HUES6 (cell line): ENCODE measurements around the gene CORO1C.
A peak's percentile ranks its signal among the peaks of the same experiment; 100 is the strongest.

ENCODE experiments used
- H3K27ac ChIP-seq: 2 replicates; pipeline ENCODE4 v1.7.0; 2013; ENCODE audit warnings: low read depth, mild to moderate bottlenecking, low read length, inconsistent platforms
- H3K27me3 ChIP-seq: 2 replicates; pipeline ENCODE4 v1.6.1; 2013; ENCODE audit warnings: low read length; ENCODE audit not compliant: control insufficient read depth, insufficient read depth
- H3K36me3 ChIP-seq: 2 replicates; pipeline ENCODE4 v1.6.1; 2013; ENCODE audit warnings: low read length; ENCODE audit not compliant: control insufficient read depth, insufficient read depth
- H3K4me1 ChIP-seq: 2 replicates; pipeline ENCODE4 v1.6.1; 2013; ENCODE audit warnings: low read length; ENCODE audit not compliant: control insufficient read depth, insufficient read depth
- H3K4me3 ChIP-seq: 2 replicates; pipeline ENCODE4 v1.5.1; 2013; ENCODE audit warnings: low read depth, low read length
- H3K9ac ChIP-seq: one replicate; pipeline ENCODE4 v1.6.1; 2013; ENCODE audit warnings: mild to moderate bottlenecking, low read length
- H3K9me3 ChIP-seq: 2 replicates; pipeline ENCODE4 v1.6.1; 2013; ENCODE audit warnings: low read depth, low read length; ENCODE audit not compliant: control insufficient read depth, insufficient read depth

Gene CORO1C

GRCh38 chr12:108731866-108732461 is 646 bp upstream of the CORO1C start:
- peaks cover 28% of the 10 kb centered on the region for H3K4me1 ChIP-seq
- no peaks in the 10 kb centered on the region; the same call in 1 of the 2 replicates for H3K36me3 ChIP-seq
- H3K27ac ChIP-seq, result peak overlapping the region; percentile 48
- H3K9ac ChIP-seq, result peak overlapping the region; percentile 60
- peak overlapping the region; percentile 76 for H3K4me3 ChIP-seq
- H3K27me3 ChIP-seq, result no peaks in the 10 kb centered on the region
- no peaks in the 10 kb centered on the region for H3K9me3 ChIP-seq

- Histone ChIP-seq H3K27ac (peak overlapping the region; percentile 89), H3K27me3 (no peaks in the 10 kb centered on the region), H3K4me3 (peak overlapping the region; percentile 76), H3K4me1 (peaks cover 29% of the 10 kb centered on the region), H3K9me3 (no peaks in the 10 kb centered on the region), H3K36me3 (no peaks in the 10 kb centered on the region; the same call in 1 of the 2 replicates), H3K9ac (peak overlapping the region; percentile 91)
These were observed 783 bp downstream of the CORO1C start for GRCh38 chr12:108730365-108731104.

GRCh38 chr12:108729612-108730364 is 1.5 kb downstream of the CORO1C start:
- Histone ChIP-seq H3K27ac (peak overlapping the region; percentile 89; the same call in 1 of the 2 replicates), H3K9me3 (no peaks in the 10 kb centered on the region), H3K4me3 (peak overlapping the region; percentile 76), H3K27me3 (no peaks in the 10 kb centered on the region), H3K36me3 (no peaks in the 10 kb centered on the region; the same call in 1 of the 2 replicates), H3K4me1 (peaks cover 36% of the 10 kb centered on the region), H3K9ac (peak overlapping the region; percentile 91)

- Histone ChIP-seq H3K27me3 (no peaks in the 10 kb centered on the region), H3K9me3 (no peaks in the 10 kb centered on the region), H3K4me1 (peaks cover 40% of the 10 kb centered on the region), H3K27ac (no peak overlapping the region), H3K4me3 (peak overlapping the region; percentile 76), H3K36me3 (no peaks in the 10 kb centered on the region; the same call in 1 of the 2 replicates), H3K9ac (peak overlapping the region; percentile 91)
These were observed 2.3 kb downstream of the CORO1C start for GRCh38 chr12:108728820-108729611.

GRCh38 chr12:108727868-108728735 is 3.2 kb downstream of the CORO1C start:
- no peaks in the 10 kb centered on the region for H3K27me3 ChIP-seq
- no peaks in the 10 kb centered on the region; the same call in 1 of the 2 replicates for H3K36me3 ChIP-seq
- no peaks in the 10 kb centered on the region for H3K9me3 ChIP-seq
- H3K4me3 ChIP-seq, result no peak overlapping the region
- no peak overlapping the region for H3K27ac ChIP-seq
- peaks cover 49% of the 10 kb centered on the region for H3K4me1 ChIP-seq
- no peak overlapping the region for H3K9ac ChIP-seq

- H3K9ac ChIP-seq, result no peak overlapping the region
- H3K27ac ChIP-seq, result no peak overlapping the region
- no peak overlapping the region for H3K4me3 ChIP-seq
- no peaks in the 10 kb centered on the region for H3K27me3 ChIP-seq
- H3K36me3 ChIP-seq, result no peaks in the 10 kb centered on the region; the same call in 1 of the 2 replicates
- peaks cover 49% of the 10 kb centered on the region for H3K4me1 ChIP-seq
- no peaks in the 10 kb centered on the region for H3K9me3 ChIP-seq
These were observed 4.2 kb downstream of the CORO1C start for GRCh38 chr12:108727161-108727560.

GRCh38 chr12:108724890-108725151 is 6.5 kb downstream of the CORO1C start:
- Histone ChIP-seq H3K9ac (no peak overlapping the region), H3K36me3 (no peaks in the 10 kb centered on the region; the same call in 1 of the 2 replicates), H3K4me1 (peaks cover 59% of the 10 kb centered on the region), H3K27me3 (no peaks in the 10 kb centered on the region), H3K27ac (no peak overlapping the region), H3K9me3 (no peaks in the 10 kb centered on the region), H3K4me3 (no peak overlapping the region)

GRCh38 chr12:108724054-108724889 is 7.0 kb downstream of the CORO1C start:
- H3K4me3 ChIP-seq, result no peak overlapping the region
- H3K36me3 ChIP-seq, result no peaks in the 10 kb centered on the region; the same call in 1 of the 2 replicates
- no peak overlapping the region for H3K9ac ChIP-seq
- H3K27ac ChIP-seq, result no peak overlapping the region
- peaks cover 57% of the 10 kb centered on the region for H3K4me1 ChIP-seq
- H3K9me3 ChIP-seq, result no peaks in the 10 kb centered on the region
- H3K27me3 ChIP-seq, result no peaks in the 10 kb centered on the region

- H3K36me3 ChIP-seq, result no peaks in the 10 kb centered on the region; the same call in 1 of the 2 replicates
- peaks cover 51% of the 10 kb centered on the region for H3K4me1 ChIP-seq
- H3K9me3 ChIP-seq, result no peaks in the 10 kb centered on the region
- H3K27ac ChIP-seq, result no peak overlapping the region
- H3K4me3 ChIP-seq, result no peak overlapping the region
- H3K9ac ChIP-seq, result no peak overlapping the region
- H3K27me3 ChIP-seq, result no peaks in the 10 kb centered on the region
These were observed 8.1 kb downstream of the CORO1C start for GRCh38 chr12:108722992-108723766.
